ENCODE results near the gene UST. TPM values are rescaled to one million over a fixed set of nuclear protein-coding genes. Genes with fewer than 3 reads are reported as not detected.

The UST gene
- total RNA-seq, 1 experiment from 2014 or later, result 6.1 TPM

DNA sequence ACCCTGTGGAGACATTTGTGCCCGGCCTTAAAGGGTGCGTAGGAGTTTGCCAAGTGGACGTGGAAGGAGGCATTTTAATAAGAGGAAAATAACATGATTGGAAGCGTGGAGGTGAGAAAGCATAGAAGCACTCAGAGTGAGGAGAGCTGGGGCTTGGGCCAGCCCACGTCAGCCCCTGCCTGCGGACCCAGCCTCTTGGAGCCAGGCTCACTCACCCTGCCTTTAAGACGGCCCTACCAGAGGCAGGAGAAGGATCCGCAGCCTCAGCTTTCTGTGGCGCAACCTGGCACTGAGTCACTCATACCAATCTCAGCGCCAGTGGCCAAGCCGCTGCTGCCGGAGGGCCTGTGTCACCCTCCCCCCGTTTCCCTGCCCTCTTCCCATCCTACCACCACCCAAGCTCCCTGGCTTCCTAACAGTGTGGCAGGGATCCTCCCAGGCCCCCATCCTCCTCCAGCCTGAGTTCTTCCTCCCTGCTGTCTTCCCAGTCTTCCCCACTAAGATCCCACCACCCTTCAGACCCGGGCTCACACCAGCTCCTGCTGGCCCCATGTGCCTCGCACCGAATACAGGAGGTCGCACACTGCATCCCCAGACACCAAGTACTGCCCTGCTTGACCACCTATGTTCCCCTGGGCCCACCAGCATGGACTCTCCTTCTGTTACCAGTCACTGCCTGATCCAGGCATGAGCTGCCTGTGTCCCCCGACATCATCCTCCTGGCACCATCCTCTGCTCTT lies 285.2 kb downstream of the UST start (continued):
- TF ChIP-seq, protein P1, sequence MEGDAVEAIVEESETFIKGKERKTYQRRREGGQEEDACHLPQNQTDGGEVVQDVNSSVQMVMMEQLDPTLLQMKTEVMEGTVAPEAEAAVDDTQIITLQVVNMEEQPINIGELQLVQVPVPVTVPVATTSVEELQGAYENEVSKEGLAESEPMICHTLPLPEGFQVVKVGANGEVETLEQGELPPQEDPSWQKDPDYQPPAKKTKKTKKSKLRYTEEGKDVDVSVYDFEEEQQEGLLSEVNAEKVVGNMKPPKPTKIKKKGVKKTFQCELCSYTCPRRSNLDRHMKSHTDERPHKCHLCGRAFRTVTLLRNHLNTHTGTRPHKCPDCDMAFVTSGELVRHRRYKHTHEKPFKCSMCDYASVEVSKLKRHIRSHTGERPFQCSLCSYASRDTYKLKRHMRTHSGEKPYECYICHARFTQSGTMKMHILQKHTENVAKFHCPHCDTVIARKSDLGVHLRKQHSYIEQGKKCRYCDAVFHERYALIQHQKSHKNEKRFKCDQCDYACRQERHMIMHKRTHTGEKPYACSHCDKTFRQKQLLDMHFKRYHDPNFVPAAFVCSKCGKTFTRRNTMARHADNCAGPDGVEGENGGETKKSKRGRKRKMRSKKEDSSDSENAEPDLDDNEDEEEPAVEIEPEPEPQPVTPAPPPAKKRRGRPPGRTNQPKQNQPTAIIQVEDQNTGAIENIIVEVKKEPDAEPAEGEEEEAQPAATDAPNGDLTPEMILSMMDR (IDR thresholded peaks at IDR 0.05 in 2 of 3, conservative IDR thresholded peaks at IDR 0.05 in 1 of 3; ENCODE audit: borderline replicate concordance in 1 of 3, insufficient read depth in 1 of 3, low read depth in 2 of 3, low read length in 2 of 3), result no peak
- no peak for TF ChIP-seq EZH2 (IDR thresholded peaks at IDR 0.05)

DNA sequence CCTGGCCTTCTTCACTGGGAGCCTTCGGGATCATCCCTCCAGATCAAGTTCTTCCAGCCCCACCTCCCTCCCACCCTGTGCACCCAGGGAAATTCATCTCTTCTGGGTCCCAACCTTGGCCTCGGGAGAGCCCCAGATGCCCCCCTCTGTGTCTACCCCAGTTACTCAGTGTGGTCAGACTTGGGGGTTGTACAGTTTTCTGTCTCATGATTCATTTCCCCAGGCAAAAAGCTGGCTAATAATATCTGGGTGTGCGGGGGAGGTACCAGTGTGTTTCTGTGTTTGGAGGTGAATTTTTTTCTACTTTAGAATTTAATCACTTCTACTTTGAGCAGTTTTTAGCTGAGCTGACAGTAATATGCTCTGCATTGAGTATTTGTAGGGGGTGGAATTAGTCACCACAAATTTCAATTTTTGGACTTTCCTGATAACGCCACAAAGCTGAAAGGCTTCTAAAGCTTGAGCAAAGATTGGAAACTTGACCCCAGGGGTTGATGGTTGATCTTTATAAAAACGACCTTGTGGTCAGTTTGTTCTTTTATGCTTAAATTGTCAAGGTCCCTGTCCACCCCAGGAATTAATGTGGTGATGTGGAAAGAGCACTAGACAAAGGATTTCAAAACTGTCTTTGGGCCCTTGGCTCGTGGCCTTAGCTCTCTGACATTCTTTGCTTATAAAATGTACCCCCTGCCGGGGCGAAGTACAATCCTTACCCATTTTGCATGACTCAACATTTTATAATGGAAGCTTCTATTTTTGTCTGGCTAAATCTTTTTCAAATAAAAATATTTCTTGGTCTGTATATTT lies 286.0 kb downstream of the UST start:
- Histone ChIP-seq H3K36me3 (ENCODE audit: control insufficient read depth in 1 of 2, insufficient read depth in 2 of 2, low read length in 2 of 2) (no peaks in the 10 kb centered on the region), H3K79me2 (ENCODE audit: insufficient read depth, low read length) (no peaks in the 10 kb centered on the region), H3K9me3 (ENCODE audit: control insufficient read depth in 1 of 2, insufficient read depth in 1 of 2, low read depth in 1 of 2, low read length in 2 of 2) (no peaks in the 10 kb centered on the region), H3K4me2 (ENCODE audit: low read length) (peak overlapping the region; percentile 60), H3K4me3 (replicated peaks in 1 of 2; ENCODE audit: low read depth in 1 of 2, low read length in 2 of 2) (peak overlapping the region in 1 of 2 experiments; percentile 27; a peak in 3 of 4 replicates), H3K9me2 (ENCODE audit: insufficient read depth) (no peaks in the 10 kb centered on the region), H3K9ac (ENCODE audit: low read length) (peak overlapping the region; percentile 29), H2AFZ (ENCODE audit: low read depth, low read length, poor library complexity, severe bottlenecking) (peak overlapping the region; percentile 59), H3K27ac (ENCODE audit: low read depth, low read length) (peak overlapping the region; percentile 80), H3K4me1 (ENCODE audit: control insufficient read depth in 1 of 2, insufficient read depth in 2 of 2, low read length in 2 of 2) (peaks cover 28 to 32% of the 10 kb centered on the region in 2 experiments), H4K20me1 (ENCODE audit: insufficient read depth) (no peaks in the 10 kb centered on the region), H3K27me3 (ENCODE audit: insufficient read depth, low read length) (no peaks in the 10 kb centered on the region)
- ATAC-seq, result peak; percentile 45
- intact Hi-C loops (cut with micrococcal nuclease), result no loop called here
- no peak for DNase-seq (ENCODE audit: low read depth, low spot score)
- TF ChIP-seq POLR2A (IDR thresholded peaks at IDR 0.05; ENCODE audit: borderline replicate concordance, extremely low read depth, insufficient read depth, insufficient read length) (no peak), EGR1 (IDR thresholded peaks at IDR 0.05; ENCODE audit: low read depth) (peak; percentile 66), RAD21 (IDR thresholded peaks at IDR 0.05; ENCODE audit: low read depth) (no peak), ZFX (IDR thresholded peaks at IDR 0.05) (no peak), ZNF274 (IDR thresholded peaks at IDR 0.05; ENCODE audit: low read depth, low read length) (no peak), JUND (IDR thresholded peaks at IDR 0.05) (peak; percentile 33; the same call in 1 of the 2 replicates), CEBPB (IDR thresholded peaks at IDR 0.05; ENCODE audit: low read depth) (0 out of 2 replicates have a peak, but pooled peaks have one; percentile 20), FOSL1 (IDR thresholded peaks at IDR 0.05; ENCODE audit: low read depth) (0 out of 2 replicates have a peak, but pooled peaks have one; percentile 37), TCF7L2 (IDR thresholded peaks at IDR 0.05; ENCODE audit: borderline replicate concordance, extremely low read depth, insufficient read depth, insufficient read length) (peak; percentile 46)
- TF ChIP-seq, protein P2, sequence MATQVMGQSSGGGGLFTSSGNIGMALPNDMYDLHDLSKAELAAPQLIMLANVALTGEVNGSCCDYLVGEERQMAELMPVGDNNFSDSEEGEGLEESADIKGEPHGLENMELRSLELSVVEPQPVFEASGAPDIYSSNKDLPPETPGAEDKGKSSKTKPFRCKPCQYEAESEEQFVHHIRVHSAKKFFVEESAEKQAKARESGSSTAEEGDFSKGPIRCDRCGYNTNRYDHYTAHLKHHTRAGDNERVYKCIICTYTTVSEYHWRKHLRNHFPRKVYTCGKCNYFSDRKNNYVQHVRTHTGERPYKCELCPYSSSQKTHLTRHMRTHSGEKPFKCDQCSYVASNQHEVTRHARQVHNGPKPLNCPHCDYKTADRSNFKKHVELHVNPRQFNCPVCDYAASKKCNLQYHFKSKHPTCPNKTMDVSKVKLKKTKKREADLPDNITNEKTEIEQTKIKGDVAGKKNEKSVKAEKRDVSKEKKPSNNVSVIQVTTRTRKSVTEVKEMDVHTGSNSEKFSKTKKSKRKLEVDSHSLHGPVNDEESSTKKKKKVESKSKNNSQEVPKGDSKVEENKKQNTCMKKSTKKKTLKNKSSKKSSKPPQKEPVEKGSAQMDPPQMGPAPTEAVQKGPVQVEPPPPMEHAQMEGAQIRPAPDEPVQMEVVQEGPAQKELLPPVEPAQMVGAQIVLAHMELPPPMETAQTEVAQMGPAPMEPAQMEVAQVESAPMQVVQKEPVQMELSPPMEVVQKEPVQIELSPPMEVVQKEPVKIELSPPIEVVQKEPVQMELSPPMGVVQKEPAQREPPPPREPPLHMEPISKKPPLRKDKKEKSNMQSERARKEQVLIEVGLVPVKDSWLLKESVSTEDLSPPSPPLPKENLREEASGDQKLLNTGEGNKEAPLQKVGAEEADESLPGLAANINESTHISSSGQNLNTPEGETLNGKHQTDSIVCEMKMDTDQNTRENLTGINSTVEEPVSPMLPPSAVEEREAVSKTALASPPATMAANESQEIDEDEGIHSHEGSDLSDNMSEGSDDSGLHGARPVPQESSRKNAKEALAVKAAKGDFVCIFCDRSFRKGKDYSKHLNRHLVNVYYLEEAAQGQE (IDR thresholded peaks at IDR 0.05; ENCODE audit: low read depth), result no peak
- CTCF ChIA-PET, result interaction anchor here (1.7 to 1.9 kb wide), 2 partner anchors 399 to 455 kb away, joined by 7 to 8 read pairs; no protein-coding TSS in a partner anchor
- no TSS peak for BruUV-seq (replicated peaks)
- RAD21 ChIA-PET (ENCODE audit: low non-redundant PET in 1 of 2, low total read pairs in 2 of 2, uncharacterized antibody in 2 of 2, unreplicated experiment in 2 of 2), result interaction anchor here in 1 of 2 experiments (1.0 kb wide), 1 partner anchor 49 kb away, joined by 3 read pairs; no protein-coding TSS in a partner anchor
- POLR2A ChIA-PET, result no interaction called here
